Neural crest cell (in vitro differentiated cells): ENCODE measurements around the gene MRPL36. TPM values are rescaled to one million over a fixed set of nuclear protein-coding genes. Genes with fewer than 3 reads are reported as not detected.

ENCODE experiments used
- DNase-seq: peaks from one replicate; pipeline ENCODE4 v3.0.0; 2021; ENCODE audit warnings: low read depth, mixed read lengths, low spot score
- H3K27ac Mint-ChIP-seq: one replicate; pipeline ENCODE4 v1.8.0; 2021; ENCODE audit warnings: mild to moderate bottlenecking, mixed read lengths; ENCODE audit not compliant: unreplicated experiment
- H3K27me3 Mint-ChIP-seq: 2 replicates; pipeline ENCODE4 v1.8.0; 2021; ENCODE audit warnings: low read depth, mild to moderate bottlenecking, mixed read lengths
- H3K36me3 Mint-ChIP-seq: 2 replicates; pipeline ENCODE4 v1.8.0; 2021; ENCODE audit warnings: low read depth, mild to moderate bottlenecking, mixed read lengths
- H3K4me1 Mint-ChIP-seq: 2 replicates; pipeline ENCODE4 v1.8.0; 2021; ENCODE audit warnings: mixed read lengths
- H3K4me3 Mint-ChIP-seq: one replicate; pipeline ENCODE4 v1.8.0; 2021; ENCODE audit warnings: mild to moderate bottlenecking, mixed read lengths
- H3K9me3 Mint-ChIP-seq: 2 replicates; pipeline ENCODE4 v1.8.0; 2021; ENCODE audit warnings: mixed read lengths
- CTCF ChIP-seq: fragments of 200-600 bp; sonication (generic); conservative IDR thresholded peaks from 2 replicates; pipeline ENCODE4 v1.5.0; 2021; ENCODE audit warnings: antibody characterized with exemption, mild to moderate bottlenecking
- total RNA-seq: library from RNA; stranded (reverse); gene quantifications from 2 replicates; pipeline ENCODE4 v1.2.1, GENCODE V29; 2021

The MRPL36 gene
- total RNA-seq, 1 donor from 2014 or later, result 50.8 TPM

- no peak overlapping the region for H3K4me3 Mint-ChIP-seq
- H3K27ac Mint-ChIP-seq, result no peak overlapping the region
Observed at GRCh38 chr5:1758574-1758973, 41.1 kb downstream of the MRPL36 start.

GRCh38 chr5:1757511-1757910 is 42.1 kb downstream of the MRPL36 start:
- H3K4me1 Mint-ChIP-seq, result peaks cover 13% of the 10 kb centered on the region

More at GRCh38 chr5:1758574-1758973, 41.1 kb downstream of the MRPL36 start:
- no peaks in the 10 kb centered on the region for H3K27me3 Mint-ChIP-seq
- peaks cover 18% of the 10 kb centered on the region for H3K4me1 Mint-ChIP-seq
- H3K9me3 Mint-ChIP-seq, result no peaks in the 10 kb centered on the region
- TF ChIP-seq CTCF, result no peak
- H3K36me3 Mint-ChIP-seq, result no peaks in the 10 kb centered on the region
- DNase-seq, result no peak

GRCh38 chr5:1756481-1756880 is 43.2 kb downstream of the MRPL36 start:
- Mint-ChIP-seq H3K4me3 (no peak overlapping the region), H3K27me3 (no peaks in the 10 kb centered on the region), H3K9me3 (no peaks in the 10 kb centered on the region), H3K27ac (no peak overlapping the region), H3K36me3 (no peaks in the 10 kb centered on the region), H3K4me1 (peaks cover 13% of the 10 kb centered on the region)
- no peak for DNase-seq
- TF ChIP-seq CTCF, result no peak

More at GRCh38 chr5:1757511-1757910, 42.1 kb downstream of the MRPL36 start:
- Mint-ChIP-seq H3K9me3 (no peaks in the 10 kb centered on the region), H3K36me3 (no peaks in the 10 kb centered on the region), H3K27me3 (no peaks in the 10 kb centered on the region), H3K4me3 (no peak overlapping the region), H3K27ac (no peak overlapping the region)
- no peak for TF ChIP-seq CTCF
- no peak for DNase-seq

GRCh38 chr5:1755321-1755949 is 44.2 kb downstream of the MRPL36 start:
- peaks cover 13% of the 10 kb centered on the region for H3K4me1 Mint-ChIP-seq
- no peaks in the 10 kb centered on the region for H3K27me3 Mint-ChIP-seq
- no peaks in the 10 kb centered on the region for H3K36me3 Mint-ChIP-seq
- H3K27ac Mint-ChIP-seq, result no peak overlapping the region
- no peak for DNase-seq
- TF ChIP-seq CTCF, result no peak
- no peak overlapping the region for H3K4me3 Mint-ChIP-seq
- H3K9me3 Mint-ChIP-seq, result no peaks in the 10 kb centered on the region

GRCh38 chr5:1754531-1755220 is 45.0 kb downstream of the MRPL36 start:
- TF ChIP-seq CTCF, result no peak
- Mint-ChIP-seq H3K9me3 (no peaks in the 10 kb centered on the region), H3K4me1 (peaks cover 13% of the 10 kb centered on the region), H3K36me3 (no peaks in the 10 kb centered on the region), H3K27me3 (no peaks in the 10 kb centered on the region), H3K4me3 (no peak overlapping the region), H3K27ac (no peak overlapping the region)
- no peak for DNase-seq
